ENCODE data around the gene LRRC2.

Gene LRRC2

GRCh38 chr3:46489875-46490274 lies 76.2 kb downstream of the LRRC2 start:
- H3K9me3 ChIP-seq (ENCODE audit: low read depth, low read length), result no peaks in the 10 kb centered on the region
- no peaks in the 10 kb centered on the region for H3K36me3 ChIP-seq (ENCODE audit: insufficient read depth, low read length)
- H3K4me3 ChIP-seq, result no peak overlapping the region
- no peak overlapping the region for H3K27ac ChIP-seq
- no peak for DNase-seq (ENCODE audit: low read depth, low spot score)
- H3K9ac ChIP-seq (ENCODE audit: insufficient read length), result no peak overlapping the region
- TF ChIP-seq EZH2 (IDR thresholded peaks at IDR 0.05) (no peak), POLR2AphosphoS5 (IDR thresholded peaks at IDR 0.05; ENCODE audit: borderline replicate concordance, low read depth, low read length) (no peak), FOXP2 (optimal IDR thresholded peaks at IDR 0.05; ENCODE audit: control extremely low read depth, extremely low read length, insufficient read depth) (no peak)

GRCh38 chr3:46489381-46489780 lies 76.7 kb downstream of the LRRC2 start:
- H3K27ac ChIP-seq, result no peak overlapping the region
- TF ChIP-seq FOXP2 (optimal IDR thresholded peaks at IDR 0.05; ENCODE audit: control extremely low read depth, extremely low read length, insufficient read depth) (no peak), POLR2AphosphoS5 (IDR thresholded peaks at IDR 0.05; ENCODE audit: borderline replicate concordance, low read depth, low read length) (no peak), EZH2 (IDR thresholded peaks at IDR 0.05) (no peak)

GRCh38 chr3:46488735-46489361 lies 77.3 kb downstream of the LRRC2 start:
- no peak overlapping the region for H3K9ac ChIP-seq (ENCODE audit: insufficient read length)
- TF ChIP-seq POLR2AphosphoS5 (IDR thresholded peaks at IDR 0.05; ENCODE audit: borderline replicate concordance, low read depth, low read length) (no peak), EZH2 (IDR thresholded peaks at IDR 0.05) (no peak), FOXP2 (optimal IDR thresholded peaks at IDR 0.05; ENCODE audit: control extremely low read depth, extremely low read length, insufficient read depth) (no peak)
- DNase-seq (ENCODE audit: low read depth, low spot score), result peak; percentile 37
- H3K36me3 ChIP-seq (ENCODE audit: insufficient read depth, low read length), result no peaks in the 10 kb centered on the region
- peak overlapping the region; percentile 33; the same call in 1 of the 2 replicates for H3K4me3 ChIP-seq
- H3K27ac ChIP-seq, result no peak overlapping the region
- H3K9me3 ChIP-seq (ENCODE audit: low read depth, low read length), result no peaks in the 10 kb centered on the region

More at GRCh38 chr3:46489381-46489780, 76.7 kb downstream of the LRRC2 start:
- no peak overlapping the region for H3K4me3 ChIP-seq
- no peak overlapping the region for H3K9ac ChIP-seq (ENCODE audit: insufficient read length)
- no peaks in the 10 kb centered on the region for H3K9me3 ChIP-seq (ENCODE audit: low read depth, low read length)
- no peaks in the 10 kb centered on the region for H3K36me3 ChIP-seq (ENCODE audit: insufficient read depth, low read length)
- no peak for DNase-seq (ENCODE audit: low read depth, low spot score)

GRCh38 chr3:46485779-46486175 lies 80.3 kb downstream of the LRRC2 start:
- Histone ChIP-seq H3K27ac (no peak overlapping the region), H3K9ac (ENCODE audit: insufficient read length) (no peak overlapping the region), H3K9me3 (ENCODE audit: low read depth, low read length) (no peaks in the 10 kb centered on the region), H3K4me3 (no peak overlapping the region), H3K36me3 (ENCODE audit: insufficient read depth, low read length) (no peaks in the 10 kb centered on the region)
- no peak for DNase-seq (ENCODE audit: low read depth, low spot score)
- no peak for TF ChIP-seq EZH2 (IDR thresholded peaks at IDR 0.05)
- no peak for TF ChIP-seq POLR2AphosphoS5 (IDR thresholded peaks at IDR 0.05; ENCODE audit: borderline replicate concordance, low read depth, low read length)
- no peak for TF ChIP-seq FOXP2 (optimal IDR thresholded peaks at IDR 0.05; ENCODE audit: control extremely low read depth, extremely low read length, insufficient read depth)

- DNase-seq (ENCODE audit: low read depth, low spot score), result no peak
- H3K36me3 ChIP-seq (ENCODE audit: insufficient read depth, low read length), result no peaks in the 10 kb centered on the region
- H3K4me3 ChIP-seq, result no peak overlapping the region
- H3K9ac ChIP-seq (ENCODE audit: insufficient read length), result no peak overlapping the region
- TF ChIP-seq POLR2AphosphoS5 (IDR thresholded peaks at IDR 0.05; ENCODE audit: borderline replicate concordance, low read depth, low read length) (no peak), EZH2 (IDR thresholded peaks at IDR 0.05) (no peak), FOXP2 (optimal IDR thresholded peaks at IDR 0.05; ENCODE audit: control extremely low read depth, extremely low read length, insufficient read depth) (no peak)
- H3K27ac ChIP-seq, result no peak overlapping the region
- no peaks in the 10 kb centered on the region for H3K9me3 ChIP-seq (ENCODE audit: low read depth, low read length)
These were observed 81.0 kb downstream of the LRRC2 start for GRCh38 chr3:46484911-46485778.

- H3K9me3 ChIP-seq (ENCODE audit: low read depth, low read length), result no peaks in the 10 kb centered on the region
- H3K4me3 ChIP-seq, result no peak overlapping the region
- TF ChIP-seq POLR2AphosphoS5 (IDR thresholded peaks at IDR 0.05; ENCODE audit: borderline replicate concordance, low read depth, low read length), result no peak
- TF ChIP-seq FOXP2 (optimal IDR thresholded peaks at IDR 0.05; ENCODE audit: control extremely low read depth, extremely low read length, insufficient read depth), result no peak
- no peak for TF ChIP-seq EZH2 (IDR thresholded peaks at IDR 0.05)
- H3K27ac ChIP-seq, result no peak overlapping the region
- no peak overlapping the region for H3K9ac ChIP-seq (ENCODE audit: insufficient read length)
- no peaks in the 10 kb centered on the region for H3K36me3 ChIP-seq (ENCODE audit: insufficient read depth, low read length)
- no peak for DNase-seq (ENCODE audit: low read depth, low spot score)
These were observed 81.7 kb downstream of the LRRC2 start for GRCh38 chr3:46484388-46484787.

GRCh38 chr3:46483825-46484224 lies 82.3 kb downstream of the LRRC2 start:
- no peak overlapping the region for H3K9ac ChIP-seq (ENCODE audit: insufficient read length)
- H3K4me3 ChIP-seq, result no peak overlapping the region
- no peak for TF ChIP-seq FOXP2 (optimal IDR thresholded peaks at IDR 0.05; ENCODE audit: control extremely low read depth, extremely low read length, insufficient read depth)
- no peak for TF ChIP-seq POLR2AphosphoS5 (IDR thresholded peaks at IDR 0.05; ENCODE audit: borderline replicate concordance, low read depth, low read length)
- TF ChIP-seq EZH2 (IDR thresholded peaks at IDR 0.05), result no peak
- H3K36me3 ChIP-seq (ENCODE audit: insufficient read depth, low read length), result no peaks in the 10 kb centered on the region
- no peak for DNase-seq (ENCODE audit: low read depth, low spot score)
- no peak overlapping the region for H3K27ac ChIP-seq
- no peaks in the 10 kb centered on the region for H3K9me3 ChIP-seq (ENCODE audit: low read depth, low read length)

- DNase-seq (ENCODE audit: low read depth, low spot score), result no peak
These were observed 83.3 kb downstream of the LRRC2 start for GRCh38 chr3:46482632-46483350.

More at GRCh38 chr3:46482632-46483350, 83.3 kb downstream of the LRRC2 start:
- Histone ChIP-seq H3K9me3 (ENCODE audit: low read depth, low read length) (no peaks in the 10 kb centered on the region), H3K27ac (no peak overlapping the region), H3K4me3 (no peak overlapping the region), H3K9ac (ENCODE audit: insufficient read length) (no peak overlapping the region), H3K36me3 (ENCODE audit: insufficient read depth, low read length) (no peaks in the 10 kb centered on the region)
- TF ChIP-seq EZH2 (IDR thresholded peaks at IDR 0.05) (no peak), FOXP2 (optimal IDR thresholded peaks at IDR 0.05; ENCODE audit: control extremely low read depth, extremely low read length, insufficient read depth) (no peak), POLR2AphosphoS5 (IDR thresholded peaks at IDR 0.05; ENCODE audit: borderline replicate concordance, low read depth, low read length) (no peak)

Measured in SK-N-MC (cell line).